PC-3 (cell line): ENCODE data around the gene AUTS2. TPM values are rescaled to one million over a fixed set of nuclear protein-coding genes. Genes with fewer than 3 reads are reported as not detected.

ENCODE experiments used
- ATAC-seq: fragments of 200-7000 bp; cut with Tn5 transposase; 2 replicates; pipeline ENCODE4 v1.9.1; 2020; ENCODE audit warnings: mild to moderate bottlenecking, moderate library complexity
- BruUV-seq: library from RNA; stranded (reverse); fragments of 400-500 nt; replicated peaks from 2 replicates; lab custom pipeline; 2021; lab: Mats Ljungman, UMichigan
- CTCF ChIA-PET: fragments of 300-600 bp; sonication (Branson Sonifier 250); formaldehyde crosslinking; loops from one replicate; lab custom pipeline; 2022; ENCODE audit warnings: antibody characterized with exemption; lab: Charles Lee
- POLR2A ChIA-PET: fragments of 300-600 bp; sonication (Branson Sonifier 250); formaldehyde crosslinking; loops from one replicate; lab custom pipeline; 2022; ENCODE audit warnings: antibody characterized with exemption; ENCODE audit not compliant: unreplicated experiment; lab: Charles Lee
- DNase-seq: peaks from one replicate; pipeline ENCODE4 v3.0.0-alpha.2; 2015
- H2AFZ ChIP-seq: fragments of 300-600 bp; sonication (generic); 2 replicates; pipeline ENCODE4 v1.6.0; 2016; ENCODE audit warnings: antibody characterized with exemption, low read length
- H3F3A ChIP-seq: fragments of 300-600 bp; sonication (generic); one replicate; pipeline ENCODE4 v1.6.0; 2017; ENCODE audit warnings: antibody characterized with exemption, low read length, control low read depth, mild to moderate bottlenecking; ENCODE audit not compliant: unreplicated experiment
- H3K27ac ChIP-seq: fragments of 300-600 bp; sonication (generic); 2 replicates; pipeline ENCODE4 v1.5.1; 2016; ENCODE audit warnings: mild to moderate bottlenecking, low read length
- H3K27me3 ChIP-seq: fragments of 300-600 bp; sonication (generic); 2 replicates; pipeline ENCODE4 v1.6.1; 2016; ENCODE audit warnings: low read length, mixed read lengths
- H3K36me3 ChIP-seq: fragments of 300-600 bp; sonication (generic); 2 replicates; pipeline ENCODE4 v1.6.1; 2016; ENCODE audit warnings: low read depth, mixed run types, low read length, mixed read lengths
- H3K4me1 ChIP-seq: fragments of 300-600 bp; sonication (generic); 2 replicates; pipeline ENCODE4 v1.5.1; 2016; ENCODE audit warnings: low read length; ENCODE audit not compliant: insufficient read depth
- H3K4me2 ChIP-seq: fragments of 300-600 bp; sonication (generic); 2 replicates; pipeline ENCODE4 v1.6.0; 2016; ENCODE audit warnings: low read length
- H3K4me3 ChIP-seq: fragments of 300-600 bp; sonication (generic); 2 replicates; pipeline ENCODE4 v1.5.1; 2016; ENCODE audit warnings: mild to moderate bottlenecking, low read length, mixed read lengths
- H3K79me2 ChIP-seq: fragments of 300-600 bp; sonication (generic); 2 replicates; pipeline ENCODE4 v1.6.1; 2017; ENCODE audit warnings: low read length, mixed read lengths
- H3K9ac ChIP-seq: fragments of 300-600 bp; sonication (generic); 2 replicates; pipeline ENCODE4 v1.6.0; 2016; ENCODE audit warnings: mild to moderate bottlenecking, low read length
- H3K9me2 ChIP-seq: fragments of 300-600 bp; sonication (generic); replicated peaks from 2 replicates; pipeline ENCODE4 v1.6.1; 2016; ENCODE audit warnings: mixed run types, low read length, mixed read lengths
- H3K9me3 ChIP-seq: fragments of 300-600 bp; sonication (generic); 2 replicates; pipeline ENCODE4 v1.6.1; 2016; ENCODE audit warnings: low read length, mixed read lengths
- H4K20me1 ChIP-seq: fragments of 300-600 bp; sonication (generic); 2 replicates; pipeline ENCODE4 v1.6.1; 2016; ENCODE audit warnings: low read length, mixed read lengths
- CTCF ChIP-seq: fragments of 300-600 bp; sonication (generic); conservative IDR thresholded peaks from 2 replicates; pipeline ENCODE4 v1.5.1; 2017; ENCODE audit warnings: antibody characterized with exemption, low read depth, mild to moderate bottlenecking, low read length
- EZH2 ChIP-seq: fragments of 300-600 bp; sonication (generic); IDR thresholded peaks from one replicate; pipeline ENCODE4 v1.6.1; 2017; ENCODE audit warnings: antibody characterized with exemption, mild to moderate bottlenecking, low read length; ENCODE audit not compliant: unreplicated experiment
- EZH2phosphoT487 ChIP-seq: fragments of 300-600 bp; sonication (generic); IDR thresholded peaks from 2 replicates; pipeline ENCODE4 v1.6.1; 2018; ENCODE audit warnings: mild to moderate bottlenecking, antibody characterized with exemption, low read length, borderline replicate concordance
- intact Hi-C: fragments of 100-400 bp; cut with micrococcal nuclease; formaldehyde crosslinking; loops from 2 replicates; pipeline ENCODE4 v1.9.0; 2023
- total RNA-seq: library from RNA; depleted of rRNA; stranded (reverse); fragments of >200 nt; gene quantifications from 2 replicates; pipeline ENCODE4 v1.2.3, GENCODE V29; 2014

AUTS2 gene
- total RNA-seq, 1 experiment from 2014 or later: not detected

DNA sequence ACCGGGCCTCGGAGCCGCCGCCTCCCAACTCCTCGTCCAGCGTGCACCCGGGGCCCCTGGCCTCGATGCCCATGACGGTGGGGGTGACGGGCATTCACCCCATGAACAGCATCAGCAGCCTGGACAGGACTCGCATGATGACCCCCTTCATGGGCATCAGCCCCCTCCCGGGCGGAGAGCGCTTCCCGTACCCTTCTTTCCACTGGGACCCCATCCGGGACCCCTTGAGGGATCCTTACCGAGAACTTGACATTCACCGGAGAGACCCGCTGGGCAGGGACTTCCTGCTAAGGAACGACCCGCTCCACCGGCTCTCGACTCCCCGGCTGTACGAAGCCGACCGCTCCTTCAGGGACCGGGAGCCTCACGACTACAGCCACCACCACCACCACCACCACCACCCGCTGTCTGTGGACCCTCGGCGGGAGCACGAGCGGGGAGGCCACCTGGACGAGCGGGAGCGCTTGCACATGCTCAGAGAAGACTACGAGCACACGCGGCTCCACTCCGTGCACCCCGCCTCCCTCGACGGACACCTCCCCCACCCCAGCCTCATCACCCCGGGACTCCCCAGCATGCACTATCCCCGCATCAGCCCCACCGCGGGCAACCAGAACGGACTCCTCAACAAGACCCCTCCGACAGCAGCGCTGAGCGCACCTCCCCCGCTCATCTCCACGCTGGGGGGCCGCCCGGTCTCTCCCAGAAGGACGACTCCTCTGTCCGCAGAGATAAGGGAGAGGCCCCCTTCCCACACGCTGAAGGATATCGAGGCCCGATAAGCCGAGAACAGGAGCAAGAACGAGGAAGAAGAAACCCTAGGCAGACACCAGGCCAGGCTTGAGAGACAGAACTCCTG, 1192.2 kb downstream of the AUTS2 start:
- DNase-seq (no peak), ATAC-seq (no peak)
- Histone ChIP-seq H3K79me2 (no peaks in the 10 kb centered on the region), H3F3A (no peaks in the 10 kb centered on the region), H3K36me3 (no peaks in the 10 kb centered on the region), H3K9ac (no peak overlapping the region), H3K4me1 (no peaks in the 10 kb centered on the region), H3K4me2 (no peak overlapping the region), H2AFZ (no peak overlapping the region), H4K20me1 (no peaks in the 10 kb centered on the region), H3K4me3 (no peak overlapping the region), H3K27me3 (no peaks in the 10 kb centered on the region), H3K9me3 (no peaks in the 10 kb centered on the region), H3K9me2 (no peaks in the 10 kb centered on the region), H3K27ac (no peak overlapping the region)
- BruUV-seq: no TSS peak
- ChIA-PET CTCF (no interaction called here), POLR2A (no interaction called here)
- intact Hi-C loops: no loop called here
- TF ChIP-seq EZH2 (no peak), CTCF (no peak), EZH2phosphoT487 (no peak)

- no peaks in the 10 kb centered on the region for H3K36me3 ChIP-seq
- POLR2A ChIA-PET: no interaction called here
Measured at GRCh38 chr7:70791341-70791740, 1193.1 kb downstream of the AUTS2 start.

More at GRCh38 chr7:70791341-70791740, 1193.1 kb downstream of the AUTS2 start:
- Histone ChIP-seq H3K9ac (no peak overlapping the region), H4K20me1 (no peaks in the 10 kb centered on the region), H3F3A (no peaks in the 10 kb centered on the region), H3K79me2 (no peaks in the 10 kb centered on the region), H3K4me2 (no peak overlapping the region), H3K4me1 (no peaks in the 10 kb centered on the region), H3K27ac (no peak overlapping the region), H3K4me3 (no peak overlapping the region), H3K9me2 (no peaks in the 10 kb centered on the region), H3K27me3 (no peaks in the 10 kb centered on the region), H2AFZ (no peak overlapping the region), H3K9me3 (no peaks in the 10 kb centered on the region)
- CTCF ChIA-PET: no interaction called here
- DNase-seq (no peak), ATAC-seq (no peak)
- BruUV-seq: no TSS peak
- intact Hi-C loops: no loop called here
- TF ChIP-seq EZH2phosphoT487: no peak
- TF ChIP-seq CTCF: no peak
- TF ChIP-seq EZH2: no peak
